Stomach smooth muscle (tissue), 2 donors: Measurements from ENCODE around the gene CCDC93.
"Not testable (repeated sequence)": the region's sequence is repeated elsewhere in the genome, so short reads cannot be mapped to it uniquely, and the experiment has no call there.

ENCODE experiments used
- H3K27ac ChIP-seq: one replicate; pipeline ENCODE4 v1.7.0; 2013; ENCODE audit warnings: mild to moderate bottlenecking, low read length, inconsistent platforms
- H3K27me3 ChIP-seq, 2 donors: one replicate each; pipeline ENCODE4 v1.7.0; 2013; ENCODE audit warnings: low read length in 2 of 2; ENCODE audit not compliant: insufficient read depth in 2 of 2, control insufficient read depth in 1 of 2
- H3K36me3 ChIP-seq, 2 donors: one replicate each; pipeline ENCODE4 v1.7.0; 2013; ENCODE audit warnings: low read length in 2 of 2; ENCODE audit not compliant: control insufficient read depth in 2 of 2, insufficient read depth in 2 of 2
- H3K4me1 ChIP-seq: one replicate; pipeline ENCODE4 v1.7.0; 2013; ENCODE audit warnings: low read length; ENCODE audit not compliant: control insufficient read depth, insufficient read depth
- H3K4me3 ChIP-seq, 2 donors: one replicate each; pipeline ENCODE4 v1.7.0; 2013; ENCODE audit warnings: low read length in 2 of 2
- H3K9ac ChIP-seq, 2 donors: one replicate each; pipeline ENCODE4 v1.7.0; 2013; ENCODE audit warnings: low read length in 2 of 2, mild to moderate bottlenecking in 1 of 2
- H3K9me3 ChIP-seq, 2 donors: one replicate each; pipeline ENCODE4 v1.7.0; 2013; ENCODE audit warnings: low read length in 2 of 2; ENCODE audit not compliant: control insufficient read depth in 2 of 2
- donor health status: healthy.
- donor health status: Pancreatic carcinoma.

The CCDC93 gene

DNA sequence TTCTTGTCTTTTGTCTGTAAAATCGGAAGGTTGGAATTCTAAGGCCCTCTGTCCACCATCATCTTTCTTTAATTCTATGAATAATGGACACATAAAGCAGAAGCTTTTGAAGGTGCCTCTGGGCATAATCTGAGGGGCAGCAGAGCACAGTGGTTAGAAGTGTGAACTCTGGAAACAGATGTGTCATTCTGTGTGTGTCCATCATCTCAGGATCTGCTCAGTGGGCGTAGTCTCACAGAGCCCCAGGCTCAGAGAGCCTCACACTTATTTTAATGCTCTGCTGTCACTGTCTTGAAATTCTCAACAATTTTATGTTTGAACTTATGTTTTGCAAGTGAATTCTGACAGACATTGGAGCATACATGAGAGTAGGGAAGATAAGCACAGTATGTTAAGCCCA lies 31.0 kb upstream of the CCDC93 start:
- no peaks in the 10 kb centered on the region for H3K4me1 ChIP-seq
- H3K9me3 ChIP-seq: no peaks in the 10 kb centered on the region
- H3K27me3 ChIP-seq: peaks cover 16 to 28% of the 10 kb centered on the region in 2 donors
- no peak overlapping the region for H3K27ac ChIP-seq
- no peak overlapping the region for H3K4me3 ChIP-seq
- no peaks in the 10 kb centered on the region for H3K36me3 ChIP-seq
- no peak overlapping the region for H3K9ac ChIP-seq

- H3K4me3 ChIP-seq: no peak overlapping the region
- H3K9ac ChIP-seq: no peak overlapping the region
- H3K4me1 ChIP-seq: no peaks in the 10 kb centered on the region
- no peak overlapping the region for H3K27ac ChIP-seq
- H3K27me3 ChIP-seq: peaks cover 10 to 22% of the 10 kb centered on the region in 2 donors
- H3K36me3 ChIP-seq: no peaks in the 10 kb centered on the region
- no peaks in the 10 kb centered on the region for H3K9me3 ChIP-seq
These were observed 30.3 kb upstream of the CCDC93 start for GRCh38 chr2:118044103-118044716.

GRCh38 chr2:118040891-118041290 lies 27.0 kb upstream of the CCDC93 start:
- H3K4me1 ChIP-seq: no peaks in the 10 kb centered on the region
- H3K9me3 ChIP-seq: peaks cover 0 to 3% of the 10 kb centered on the region in 2 donors
- H3K9ac ChIP-seq: no peak overlapping the region
- no peak overlapping the region for H3K4me3 ChIP-seq
- no peaks in the 10 kb centered on the region for H3K36me3 ChIP-seq
- H3K27ac ChIP-seq: no peak overlapping the region
- peaks cover 3 to 5% of the 10 kb centered on the region in 2 donors for H3K27me3 ChIP-seq

DNA sequence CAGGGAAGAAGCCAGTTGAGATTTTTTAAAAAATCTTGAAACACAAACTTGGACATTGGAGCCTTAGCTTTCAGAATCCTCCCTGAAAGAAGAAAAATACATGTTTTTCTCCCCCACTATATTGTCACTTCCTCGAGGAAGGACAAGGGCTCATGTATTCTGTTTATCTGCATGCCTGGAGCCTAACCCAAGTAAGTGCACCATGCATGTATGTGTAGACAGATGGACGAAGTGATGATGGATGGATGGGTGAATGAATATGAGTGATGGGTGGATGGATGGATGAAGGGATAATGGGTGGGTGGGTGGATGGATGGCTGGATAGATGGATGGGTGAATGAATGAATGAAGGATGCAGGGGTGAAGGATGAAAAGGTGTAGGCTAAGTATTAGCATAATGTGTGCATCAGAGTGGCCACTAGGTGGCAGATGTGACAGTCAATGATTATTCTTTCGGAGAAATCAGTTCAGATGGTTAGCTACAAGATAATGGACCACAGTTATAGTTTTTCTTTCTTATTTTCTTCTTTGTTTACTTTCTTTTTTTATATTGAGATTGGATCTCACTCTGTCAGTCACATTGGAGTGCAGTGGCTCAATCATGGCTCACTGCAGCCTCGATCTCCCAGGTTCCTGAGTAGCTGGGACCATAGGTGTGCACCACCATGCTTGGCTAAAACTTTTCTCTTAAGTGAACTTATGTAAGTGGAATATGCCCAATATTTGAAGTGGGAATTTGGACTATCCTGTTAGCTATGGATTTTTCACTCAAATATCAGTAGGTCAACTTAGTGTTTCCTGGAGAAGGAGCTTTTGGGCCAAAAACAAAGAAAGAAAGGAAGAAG lies 18.5 kb upstream of the CCDC93 start:
- peaks cover 0 to 3% of the 10 kb centered on the region in 2 donors for H3K9me3 ChIP-seq
- peaks cover 0 to 10% of the 10 kb centered on the region in 2 donors for H3K27me3 ChIP-seq
- no peak overlapping the region for H3K27ac ChIP-seq

DNA sequence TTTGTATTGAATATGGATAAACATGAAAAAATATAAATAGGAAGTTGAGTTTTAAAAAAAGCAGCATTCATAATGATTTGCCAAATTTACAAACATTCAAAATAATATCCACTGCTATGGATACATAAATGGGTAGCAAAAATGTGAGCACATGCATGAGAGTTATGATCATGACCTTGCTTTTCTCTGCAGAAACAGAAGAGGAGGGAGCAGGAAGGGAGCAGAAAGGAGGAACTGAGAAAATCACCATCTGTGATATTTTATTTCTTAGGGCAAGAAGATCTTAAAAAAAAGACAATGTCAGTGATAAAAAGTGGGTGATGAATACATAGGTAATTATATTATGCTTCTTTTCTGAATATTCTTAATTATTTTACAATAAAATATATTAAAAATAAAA lies 17.7 kb upstream of the CCDC93 start:
- Histone ChIP-seq H3K27me3 (peaks cover 0 to 10% of the 10 kb centered on the region in 2 donors), H3K4me1 (no peaks in the 10 kb centered on the region), H3K9ac (no peak overlapping the region)

More for the DNA sequence above, 18.5 kb upstream of the CCDC93 start:
- H3K4me1 ChIP-seq: no peaks in the 10 kb centered on the region
- H3K9ac ChIP-seq: no peak overlapping the region
- no peaks in the 10 kb centered on the region for H3K36me3 ChIP-seq
- H3K4me3 ChIP-seq: no peak overlapping the region

DNA sequence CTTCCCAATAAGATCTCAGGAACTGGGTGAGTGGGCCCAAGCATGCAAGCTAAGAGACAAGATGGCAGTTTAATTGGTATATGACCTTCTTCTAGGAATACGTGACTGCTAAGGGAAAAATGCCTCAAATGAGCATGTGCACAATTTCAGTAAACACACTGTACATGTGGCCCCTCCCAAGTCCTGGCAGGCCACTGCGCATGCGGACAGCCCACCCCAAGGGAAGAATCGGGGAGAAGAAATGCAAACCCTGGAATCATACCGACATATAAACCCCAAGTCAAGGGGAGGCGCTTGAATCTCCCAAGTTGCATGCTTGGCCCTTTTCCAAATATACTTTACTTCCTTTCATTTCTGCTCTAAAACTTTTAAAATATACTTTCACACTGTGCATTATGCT lies 15.2 kb upstream of the CCDC93 start:
- H3K36me3 ChIP-seq: no peaks in the 10 kb centered on the region
- no peaks in the 10 kb centered on the region for H3K4me1 ChIP-seq
- H3K9ac ChIP-seq: no peak overlapping the region
- H3K27ac ChIP-seq: no peak overlapping the region
- no peaks in the 10 kb centered on the region for H3K9me3 ChIP-seq
- H3K27me3 ChIP-seq: peaks cover 0 to 14% of the 10 kb centered on the region in 2 donors
- H3K4me3 ChIP-seq: no peak overlapping the region

More for the DNA sequence above, 17.7 kb upstream of the CCDC93 start:
- no peak overlapping the region for H3K27ac ChIP-seq
- H3K4me3 ChIP-seq: no peak overlapping the region
- peaks cover 0 to 3% of the 10 kb centered on the region in 2 donors for H3K9me3 ChIP-seq
- H3K36me3 ChIP-seq: no peaks in the 10 kb centered on the region

DNA sequence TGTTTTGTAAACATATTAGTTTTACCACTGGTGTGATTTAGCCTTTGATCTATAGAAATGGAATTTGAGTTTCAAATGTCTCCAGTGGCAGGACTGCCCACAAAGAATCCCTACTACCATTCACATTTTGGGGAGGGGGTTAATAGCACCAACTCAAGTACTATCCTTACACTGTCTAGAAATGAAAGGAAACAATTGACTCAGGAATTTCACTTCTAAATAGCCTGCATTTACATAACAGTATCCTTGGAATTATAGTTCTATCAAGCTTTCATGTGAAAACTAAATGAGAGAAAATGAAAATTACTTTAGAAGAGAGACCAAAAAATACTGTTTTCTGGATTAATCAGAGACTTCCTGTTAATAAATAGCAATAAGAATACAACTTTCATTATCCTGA lies 7.5 kb upstream of the CCDC93 start:
- H3K27ac ChIP-seq: no peak overlapping the region
- H3K36me3 ChIP-seq: no peaks in the 10 kb centered on the region
- no peak overlapping the region for H3K4me3 ChIP-seq
- H3K9me3 ChIP-seq: no peaks in the 10 kb centered on the region
- H3K4me1 ChIP-seq: no peaks in the 10 kb centered on the region
- no peak overlapping the region for H3K9ac ChIP-seq
- H3K27me3 ChIP-seq: peaks cover 0 to 3% of the 10 kb centered on the region in 2 donors

DNA sequence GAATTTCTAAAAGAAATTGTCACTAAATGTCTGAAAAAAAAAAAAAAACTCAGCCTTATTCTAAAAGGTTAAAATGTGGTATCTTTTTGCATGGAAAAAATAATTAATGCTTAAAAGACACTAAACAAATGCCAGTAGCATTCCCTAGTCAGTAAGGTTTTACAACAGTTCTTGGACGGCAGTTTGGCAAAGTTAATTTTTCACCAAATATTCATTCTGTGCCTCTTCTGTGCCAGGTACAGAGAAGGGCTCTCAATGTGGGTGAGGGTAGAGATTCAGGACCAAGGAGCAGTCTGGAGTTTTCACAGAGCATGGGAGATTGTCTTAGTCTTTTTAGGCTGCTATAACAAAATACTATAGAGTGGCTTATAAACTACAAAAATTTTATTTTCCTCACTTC lies 6.0 kb upstream of the CCDC93 start:
- Histone ChIP-seq H3K27ac (no peak overlapping the region), H3K36me3 (no peaks in the 10 kb centered on the region), H3K4me3 (no peak overlapping the region), H3K9ac (no peak overlapping the region), H3K9me3 (no peaks in the 10 kb centered on the region), H3K4me1 (no peaks in the 10 kb centered on the region), H3K27me3 (no peaks in the 10 kb centered on the region)

GRCh38 chr2:118016911-118017310 lies 3.0 kb upstream of the CCDC93 start:
- Histone ChIP-seq H3K4me1 (peaks cover 13% of the 10 kb centered on the region), H3K27ac (no peak overlapping the region), H3K9ac (no peak overlapping the region), H3K27me3 (no peaks in the 10 kb centered on the region), H3K9me3 (no peaks in the 10 kb centered on the region), H3K4me3 (no peak overlapping the region), H3K36me3 (no peaks in the 10 kb centered on the region)

DNA sequence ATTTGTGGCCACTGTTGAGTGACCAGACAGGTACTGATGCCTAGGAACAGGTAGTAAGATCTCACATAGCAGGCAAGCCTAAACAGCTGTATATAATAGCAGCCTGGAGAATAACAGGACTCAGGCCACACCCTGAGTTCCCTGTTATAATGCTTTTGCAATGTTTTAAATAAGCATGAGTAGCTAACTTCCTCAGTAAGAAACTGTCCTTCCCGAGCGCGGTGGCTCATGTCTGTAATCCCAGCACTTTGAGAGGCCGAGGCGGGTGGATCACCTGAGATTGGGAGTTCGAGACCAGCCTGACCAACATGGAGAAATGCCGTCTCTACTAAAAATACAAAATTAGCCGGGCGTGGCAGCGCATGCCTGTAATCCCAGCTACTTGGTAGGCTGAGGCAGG lies 1.9 kb upstream of the CCDC93 start:
- peaks cover 13% of the 10 kb centered on the region for H3K4me1 ChIP-seq
- not testable (repeated sequence) for H3K27me3 ChIP-seq, H3K27ac ChIP-seq, H3K9ac ChIP-seq, H3K4me3 ChIP-seq, H3K36me3 ChIP-seq, H3K9me3 ChIP-seq

DNA sequence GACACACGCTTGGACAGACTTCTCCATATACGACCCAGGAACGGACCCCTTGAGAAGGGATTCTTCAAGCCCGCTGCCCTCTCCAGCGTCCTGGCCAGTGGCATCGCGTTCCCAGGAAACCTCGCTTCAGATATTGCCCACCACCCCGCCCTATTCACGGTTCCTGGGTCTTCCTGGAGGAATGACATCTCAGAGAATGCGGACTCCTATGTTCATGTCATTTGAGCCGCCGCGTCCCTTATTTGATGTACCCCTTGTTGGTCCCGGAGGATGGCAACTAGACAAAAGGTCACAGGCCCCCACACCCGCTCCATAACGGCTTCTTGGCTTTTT lies 588 bp upstream of the CCDC93 start:
- Histone ChIP-seq H3K36me3 (no peaks in the 10 kb centered on the region), H3K9ac (peak overlapping the region; percentile 64 to 78), H3K27ac (no peak overlapping the region), H3K4me1 (peaks cover 13% of the 10 kb centered on the region), H3K27me3 (no peaks in the 10 kb centered on the region), H3K4me3 (peak overlapping the region; percentile 85 to 93), H3K9me3 (no peaks in the 10 kb centered on the region)
